Testis (tissue), 2 donors: ENCODE results near the gene FAM83C.

Source experiments
- POLR2A ChIP-seq: fragments of 450-650 bp; IDR thresholded peaks from one replicate; pipeline ENCODE4 v1.6.1; 2017; ENCODE audit warnings: antibody characterized with exemption, mild to moderate bottlenecking, moderate library complexity
- TF ChIP-seq, protein P1 (sequence below), 3 experiments: fragments of 450-650 bp in 2 of 3; fragments of 200-600 bp in 1 of 3; sonication (generic) in 1 of 3; IDR thresholded peaks; one replicate each; pipeline ENCODE4 v1.5.1; 2016 to 2019; ENCODE audit warnings: antibody characterized with exemption in 3 of 3, mild to moderate bottlenecking in 2 of 3, moderate library complexity in 1 of 3

DNA sequence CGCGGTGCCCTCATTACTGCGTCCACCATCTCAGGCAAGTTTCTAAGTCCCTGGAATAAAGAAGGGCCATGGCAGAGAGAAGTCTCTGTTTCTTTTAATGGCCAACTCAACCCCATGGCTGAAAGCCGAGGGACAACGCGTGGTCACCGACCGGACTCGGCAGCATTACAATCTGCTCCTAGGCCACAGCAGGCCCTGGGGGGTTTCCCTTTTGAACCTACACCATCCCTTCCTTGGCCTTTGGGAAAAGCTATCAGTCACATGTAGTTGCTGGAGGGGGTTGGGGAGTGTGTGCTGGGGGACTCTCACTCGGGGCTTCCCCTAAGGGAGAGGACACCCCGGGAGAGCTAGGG is 11.1 kb upstream of the FAM83C start:
- no peak for TF ChIP-seq POLR2A
- TF ChIP-seq, protein P1, sequence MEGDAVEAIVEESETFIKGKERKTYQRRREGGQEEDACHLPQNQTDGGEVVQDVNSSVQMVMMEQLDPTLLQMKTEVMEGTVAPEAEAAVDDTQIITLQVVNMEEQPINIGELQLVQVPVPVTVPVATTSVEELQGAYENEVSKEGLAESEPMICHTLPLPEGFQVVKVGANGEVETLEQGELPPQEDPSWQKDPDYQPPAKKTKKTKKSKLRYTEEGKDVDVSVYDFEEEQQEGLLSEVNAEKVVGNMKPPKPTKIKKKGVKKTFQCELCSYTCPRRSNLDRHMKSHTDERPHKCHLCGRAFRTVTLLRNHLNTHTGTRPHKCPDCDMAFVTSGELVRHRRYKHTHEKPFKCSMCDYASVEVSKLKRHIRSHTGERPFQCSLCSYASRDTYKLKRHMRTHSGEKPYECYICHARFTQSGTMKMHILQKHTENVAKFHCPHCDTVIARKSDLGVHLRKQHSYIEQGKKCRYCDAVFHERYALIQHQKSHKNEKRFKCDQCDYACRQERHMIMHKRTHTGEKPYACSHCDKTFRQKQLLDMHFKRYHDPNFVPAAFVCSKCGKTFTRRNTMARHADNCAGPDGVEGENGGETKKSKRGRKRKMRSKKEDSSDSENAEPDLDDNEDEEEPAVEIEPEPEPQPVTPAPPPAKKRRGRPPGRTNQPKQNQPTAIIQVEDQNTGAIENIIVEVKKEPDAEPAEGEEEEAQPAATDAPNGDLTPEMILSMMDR (IDR thresholded peaks at IDR 0.05) = no peak
